ENCODE measurements around the gene PRKAG1. TPM values are rescaled to one million over a fixed set of nuclear protein-coding genes. Genes with fewer than 3 reads are reported as not detected.
A peak's percentile ranks its signal among the peaks of the same experiment; 100 is the strongest.
"Not testable (repeated sequence)": the region's sequence is repeated elsewhere in the genome, so short reads cannot be mapped to it uniquely, and the experiment has no call there.

Gene PRKAG1
- total and polyA plus RNA-seq, 4 donors, result 15.5 to 31.5 (median 20.9) TPM

GRCh38 chr12:49066120-49066519 is 47.5 kb upstream of the PRKAG1 start:
- Histone ChIP-seq H3K36me3 (ENCODE audit: control insufficient read depth in 4 of 4, insufficient read depth in 3 of 4, low read depth in 1 of 4, low read length in 3 of 4) (no peaks in the 10 kb centered on the region), H3K9ac (ENCODE audit: low read depth in 1 of 2, low read length in 2 of 2) (no peak overlapping the region), H3K4me1 (ENCODE audit: control insufficient read depth in 4 of 4, insufficient read depth in 4 of 4, low read length in 3 of 4) (peaks cover 1 to 33% (median 26%) of the 10 kb centered on the region in 4 donors), H3K9me3 (ENCODE audit: control insufficient read depth in 4 of 4, low read length in 3 of 4) (no peaks in the 10 kb centered on the region), H3K4me3 (ENCODE audit: low read depth in 1 of 3, low read length in 3 of 3) (no peak overlapping the region), H3K27me3 (ENCODE audit: control insufficient read depth in 4 of 4, insufficient read depth in 4 of 4, low read length in 3 of 4) (no peaks in the 10 kb centered on the region), H3K27ac (ENCODE audit: low read depth in 1 of 2, low read length in 2 of 2) (no peak overlapping the region)
- no peak for TF ChIP-seq EGR1 (IDR thresholded peaks at IDR 0.05; ENCODE audit: low read depth in 2 of 2)
- 88% methylated on average over 4 of the region's 4 CpGs for WGBS
- DNase-seq (ENCODE audit: low spot score), result no peak

GRCh38 chr12:49064767-49065152 is 46.2 kb upstream of the PRKAG1 start:
- Histone ChIP-seq H3K9me3 (ENCODE audit: control insufficient read depth in 4 of 4, low read length in 3 of 4) (no peaks in the 10 kb centered on the region), H3K4me3 (ENCODE audit: low read depth in 1 of 3, low read length in 3 of 3) (no peak overlapping the region), H3K36me3 (ENCODE audit: control insufficient read depth in 4 of 4, insufficient read depth in 3 of 4, low read depth in 1 of 4, low read length in 3 of 4) (no peaks in the 10 kb centered on the region), H3K4me1 (ENCODE audit: control insufficient read depth in 4 of 4, insufficient read depth in 4 of 4, low read length in 3 of 4) (peaks cover 1 to 30% (median 24%) of the 10 kb centered on the region in 4 donors), H3K27ac (ENCODE audit: low read depth in 1 of 2, low read length in 2 of 2) (no peak overlapping the region), H3K27me3 (ENCODE audit: control insufficient read depth in 4 of 4, insufficient read depth in 4 of 4, low read length in 3 of 4) (no peaks in the 10 kb centered on the region), H3K9ac (ENCODE audit: low read depth in 1 of 2, low read length in 2 of 2) (no peak overlapping the region)
- 78% methylated on average over 5 of the region's 5 CpGs for WGBS
- peak; percentile 70 for TF ChIP-seq FOXA2 (IDR thresholded peaks at IDR 0.05)
- peak; percentile 26 to 47 for TF ChIP-seq RXRA (IDR thresholded peaks at IDR 0.05)
- no peak for TF ChIP-seq YY1 (IDR thresholded peaks at IDR 0.05)
- TF ChIP-seq HNF4A (conservative IDR thresholded peaks at IDR 0.05), result peak; percentile 11 to 31
- no peak for TF ChIP-seq ATF3 (IDR thresholded peaks at IDR 0.05)
- TF ChIP-seq EGR1 (IDR thresholded peaks at IDR 0.05; ENCODE audit: low read depth in 2 of 2), result no peak
- peak; percentile 49 for TF ChIP-seq FOXA1 (IDR thresholded peaks at IDR 0.05)
- TF ChIP-seq REST (IDR thresholded peaks at IDR 0.05), result no peak
- peak; percentile 31 for TF ChIP-seq SP1 (IDR thresholded peaks at IDR 0.05)
- no peak for DNase-seq (ENCODE audit: low spot score)

GRCh38 chr12:49061916-49062315 is 43.3 kb upstream of the PRKAG1 start:
- not testable (repeated sequence) for H3K27ac ChIP-seq (ENCODE audit: low read depth in 1 of 2, low read length in 2 of 2); H3K36me3 ChIP-seq (ENCODE audit: control insufficient read depth in 4 of 4, insufficient read depth in 3 of 4, low read depth in 1 of 4, low read length in 3 of 4); DNase-seq (ENCODE audit: low spot score); H3K4me3 ChIP-seq (ENCODE audit: low read depth in 1 of 3, low read length in 3 of 3); H3K9me3 ChIP-seq (ENCODE audit: control insufficient read depth in 4 of 4, low read length in 3 of 4); H3K27me3 ChIP-seq (ENCODE audit: control insufficient read depth in 4 of 4, insufficient read depth in 4 of 4, low read length in 3 of 4); H3K9ac ChIP-seq (ENCODE audit: low read depth in 1 of 2, low read length in 2 of 2)
- WGBS, result 95% methylated on average over 17 of the region's 17 CpGs
- H3K4me1 ChIP-seq (ENCODE audit: control insufficient read depth in 4 of 4, insufficient read depth in 4 of 4, low read length in 3 of 4), result peaks cover 5 to 46% (median 41%) of the 10 kb centered on the region in 4 donors

- 8% methylated on average over 16 of the region's 16 CpGs for WGBS
- DNase-seq (ENCODE audit: low spot score), result no peak
- no peaks in the 10 kb centered on the region for H3K36me3 ChIP-seq (ENCODE audit: control insufficient read depth in 4 of 4, insufficient read depth in 3 of 4, low read depth in 1 of 4, low read length in 3 of 4)
- no peak for TF ChIP-seq HNF4A (conservative IDR thresholded peaks at IDR 0.05)
- no peak for TF ChIP-seq REST (IDR thresholded peaks at IDR 0.05)
- TF ChIP-seq MAX (IDR thresholded peaks at IDR 0.05), result no peak
- TF ChIP-seq NR2F2 (IDR thresholded peaks at IDR 0.05), result no peak
- TF ChIP-seq EGR1 (IDR thresholded peaks at IDR 0.05; ENCODE audit: low read depth in 2 of 2), result no peak
- TF ChIP-seq HNF4G (IDR thresholded peaks at IDR 0.05), result no peak
- no peak for TF ChIP-seq SP1 (IDR thresholded peaks at IDR 0.05)
- TF ChIP-seq ZBTB33 (IDR thresholded peaks at IDR 0.05), result no peak
- no peak for TF ChIP-seq RXRA (IDR thresholded peaks at IDR 0.05)
Observed at GRCh38 chr12:49061157-49061650, 42.6 kb upstream of the PRKAG1 start.

More at GRCh38 chr12:49061157-49061650, 42.6 kb upstream of the PRKAG1 start:
- no peaks in the 10 kb centered on the region for H3K9me3 ChIP-seq (ENCODE audit: control insufficient read depth in 4 of 4, low read length in 3 of 4)
- peak overlapping the region; percentile 25 to 58 for H3K9ac ChIP-seq (ENCODE audit: low read depth in 1 of 2, low read length in 2 of 2)
- peaks cover 5 to 53% (median 48%) of the 10 kb centered on the region in 4 donors for H3K4me1 ChIP-seq (ENCODE audit: control insufficient read depth in 4 of 4, insufficient read depth in 4 of 4, low read length in 3 of 4)
- no peaks in the 10 kb centered on the region for H3K27me3 ChIP-seq (ENCODE audit: control insufficient read depth in 4 of 4, insufficient read depth in 4 of 4, low read length in 3 of 4)
- peak overlapping the region; percentile 95 for H3K27ac ChIP-seq (ENCODE audit: low read depth in 1 of 2, low read length in 2 of 2)
- H3K4me3 ChIP-seq (ENCODE audit: low read depth in 1 of 3, low read length in 3 of 3), result peak overlapping the region; percentile 55 to 92 (median 91)

Data from liver (tissue), 9 donors.